ACC112 (cell line): ENCODE measurements around the gene LSS.

Experiments
- H2AFZ ChIP-seq: fragments of 200-600 bp; sonication (generic); one replicate; pipeline ENCODE4 v1.6.0; 2017; ENCODE audit warnings: antibody characterized with exemption, low read length; ENCODE audit not compliant: unreplicated experiment
- H3K27ac ChIP-seq: fragments of 200-600 bp; sonication (generic); 2 replicates; pipeline ENCODE4 v1.5.1; 2014; ENCODE audit warnings: low read depth, mild to moderate bottlenecking, antibody characterized with exemption, low read length, moderate library complexity
- H3K27me3 ChIP-seq: fragments of 200-600 bp; sonication (generic); 2 replicates; pipeline ENCODE4 v1.6.1; 2014; ENCODE audit warnings: mild to moderate bottlenecking, antibody characterized with exemption, low read length, moderate library complexity, mixed read lengths; ENCODE audit not compliant: insufficient read depth
- H3K36me3 ChIP-seq: fragments of 200-600 bp; sonication (generic); 2 replicates; pipeline ENCODE4 v1.6.1; 2016; ENCODE audit warnings: mild to moderate bottlenecking, antibody characterized with exemption, low read length, moderate library complexity, mixed read lengths; ENCODE audit not compliant: insufficient read depth
- H3K4me1 ChIP-seq: fragments of 200-600 bp; sonication (generic); one replicate; pipeline ENCODE4 v1.6.1; 2016; ENCODE audit warnings: low read length, mixed read lengths; ENCODE audit not compliant: insufficient read depth, unreplicated experiment, control insufficient read depth
- H3K4me3 ChIP-seq: fragments of 200-600 bp; sonication (generic); 2 replicates; pipeline ENCODE4 v1.5.1; 2014; ENCODE audit warnings: mild to moderate bottlenecking, low read depth, low read length
- H3K79me2 ChIP-seq: fragments of 200-600 bp; sonication (generic); one replicate; pipeline ENCODE4 v1.6.0; 2016; ENCODE audit warnings: low read length; ENCODE audit not compliant: control insufficient read depth, unreplicated experiment, insufficient read depth

Gene LSS

GRCh38 chr21:46218906-46219590, 9.5 kb downstream of the LSS start:
- H3K27ac ChIP-seq: no peak overlapping the region
- no peak overlapping the region for H2AFZ ChIP-seq
- H3K36me3 ChIP-seq: no peaks in the 10 kb centered on the region; the same call in 1 of the 2 replicates
- peaks cover 14% of the 10 kb centered on the region for H3K79me2 ChIP-seq
- H3K4me3 ChIP-seq: no peak overlapping the region
- H3K27me3 ChIP-seq: no peaks in the 10 kb centered on the region
- no peaks in the 10 kb centered on the region for H3K4me1 ChIP-seq

- Histone ChIP-seq H2AFZ (no peak overlapping the region), H3K4me3 (no peak overlapping the region), H3K4me1 (no peaks in the 10 kb centered on the region), H3K36me3 (no peaks in the 10 kb centered on the region; the same call in 1 of the 2 replicates), H3K27me3 (no peaks in the 10 kb centered on the region), H3K79me2 (peaks cover 11% of the 10 kb centered on the region), H3K27ac (no peak overlapping the region)
Observed at GRCh38 chr21:46217511-46218196, 10.9 kb downstream of the LSS start.

- Histone ChIP-seq H3K36me3 (no peaks in the 10 kb centered on the region; the same call in 1 of the 2 replicates), H3K4me1 (no peaks in the 10 kb centered on the region), H3K27me3 (no peaks in the 10 kb centered on the region), H3K4me3 (no peak overlapping the region), H2AFZ (no peak overlapping the region), H3K79me2 (peaks cover 2% of the 10 kb centered on the region), H3K27ac (no peak overlapping the region)
Observed at GRCh38 chr21:46216132-46216747, 12.3 kb downstream of the LSS start.

GRCh38 chr21:46215436-46216131, 13.0 kb downstream of the LSS start:
- H3K4me3 ChIP-seq: no peak overlapping the region
- H3K27me3 ChIP-seq: no peaks in the 10 kb centered on the region
- H3K79me2 ChIP-seq: no peaks in the 10 kb centered on the region
- no peak overlapping the region for H2AFZ ChIP-seq
- H3K4me1 ChIP-seq: no peaks in the 10 kb centered on the region
- H3K27ac ChIP-seq: no peak overlapping the region
- no peaks in the 10 kb centered on the region; the same call in none of the 2 replicates for H3K36me3 ChIP-seq

GRCh38 chr21:46214478-46215340, 13.9 kb downstream of the LSS start:
- H3K4me3 ChIP-seq: no peak overlapping the region
- H3K27me3 ChIP-seq: no peaks in the 10 kb centered on the region
- H2AFZ ChIP-seq: no peak overlapping the region
- H3K27ac ChIP-seq: no peak overlapping the region
- no peaks in the 10 kb centered on the region; the same call in 1 of the 2 replicates for H3K36me3 ChIP-seq
- no peaks in the 10 kb centered on the region for H3K4me1 ChIP-seq
- H3K79me2 ChIP-seq: no peaks in the 10 kb centered on the region

- Histone ChIP-seq H3K79me2 (no peaks in the 10 kb centered on the region), H3K27ac (no peak overlapping the region), H2AFZ (no peak overlapping the region), H3K4me3 (no peak overlapping the region), H3K36me3 (no peaks in the 10 kb centered on the region; the same call in 1 of the 2 replicates), H3K4me1 (no peaks in the 10 kb centered on the region), H3K27me3 (no peaks in the 10 kb centered on the region)
Observed at GRCh38 chr21:46213620-46214286, 14.8 kb downstream of the LSS start.

GRCh38 chr21:46212721-46213484, 15.7 kb downstream of the LSS start:
- no peak overlapping the region for H3K4me3 ChIP-seq
- H3K4me1 ChIP-seq: no peaks in the 10 kb centered on the region
- no peak overlapping the region for H2AFZ ChIP-seq
- no peaks in the 10 kb centered on the region for H3K79me2 ChIP-seq
- H3K27ac ChIP-seq: no peak overlapping the region
- H3K27me3 ChIP-seq: no peaks in the 10 kb centered on the region
- no peaks in the 10 kb centered on the region; the same call in 1 of the 2 replicates for H3K36me3 ChIP-seq

- Histone ChIP-seq H2AFZ (no peak overlapping the region), H3K79me2 (no peaks in the 10 kb centered on the region), H3K27me3 (no peaks in the 10 kb centered on the region), H3K4me3 (no peak overlapping the region), H3K4me1 (no peaks in the 10 kb centered on the region), H3K36me3 (no peaks in the 10 kb centered on the region; the same call in 1 of the 2 replicates), H3K27ac (no peak overlapping the region)
Observed at GRCh38 chr21:46211786-46212720, 16.5 kb downstream of the LSS start.
